ENCODE measurements around the gene AOPEP. TPM values are rescaled to one million over a fixed set of nuclear protein-coding genes. Genes with fewer than 3 reads are reported as not detected.

The AOPEP gene
- total RNA-seq, 1 experiment from 2014 or later: 36.4 TPM

DNA sequence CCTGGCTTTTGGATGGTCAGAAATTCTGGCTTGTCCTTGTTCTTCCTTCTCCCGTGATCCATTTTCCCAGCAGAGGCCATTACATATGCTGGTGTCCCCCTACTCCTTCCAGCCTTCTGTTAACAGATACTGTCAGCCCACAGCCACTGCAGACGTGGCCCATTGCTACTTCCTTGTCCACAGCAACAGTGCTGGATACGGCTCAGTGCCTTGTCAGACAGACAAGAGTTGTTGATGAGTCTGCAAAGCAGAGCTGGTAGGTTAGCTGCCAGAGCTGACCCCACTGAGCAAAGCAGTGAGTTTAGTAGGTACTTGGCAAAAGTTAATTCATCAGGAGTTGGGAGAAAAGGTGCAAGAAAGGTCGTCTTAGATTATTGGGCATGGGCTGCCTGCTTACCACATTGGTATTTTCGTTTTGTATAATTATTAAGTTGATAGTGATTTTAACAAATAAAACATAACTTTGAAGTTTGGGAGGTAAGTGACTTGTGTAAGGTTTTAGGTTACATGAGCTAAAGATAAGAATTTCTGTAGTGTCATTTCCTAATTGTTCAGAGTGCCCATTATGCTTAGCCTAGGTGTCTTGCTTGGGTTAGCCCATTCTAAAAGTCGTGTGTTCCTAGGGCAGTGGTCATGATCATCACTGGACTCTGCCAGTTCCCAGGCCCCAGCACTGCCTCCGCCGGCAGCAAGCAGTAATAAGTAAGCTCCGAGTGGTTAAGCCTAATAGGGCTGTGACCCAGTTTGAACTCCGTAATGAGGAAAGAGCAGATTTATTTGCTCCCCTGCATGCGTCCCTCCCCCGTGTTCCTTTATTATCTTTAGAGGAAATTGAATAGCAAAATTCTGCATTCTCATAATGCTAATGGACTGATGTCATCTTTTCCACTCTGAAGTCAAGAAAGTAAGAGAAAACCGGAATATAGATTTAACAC is 299.0 kb downstream of the AOPEP start:
- ATAC-seq (peak; percentile 75), DNase-seq (ENCODE audit: low read depth, low spot score) (no peak)
- H3K4me3 ChIP-seq (ENCODE audit: low read depth in 2 of 2, low read length in 2 of 2): no peak overlapping the region
- peak overlapping the region; percentile 86 for H3K27ac ChIP-seq (ENCODE audit: low read length)
- peaks cover 5% of the 10 kb centered on the region; the same call in 1 of the 2 replicates for H3K36me3 ChIP-seq (ENCODE audit: control insufficient read depth, insufficient read depth, low read length)
- no peaks in the 10 kb centered on the region for H3K9me3 ChIP-seq (ENCODE audit: control insufficient read depth, insufficient read depth, low read depth, low read length)
- no TSS peak for BruUV-seq (replicated peaks)
- TF ChIP-seq TCF7L2 (IDR thresholded peaks at IDR 0.05; ENCODE audit: low read depth, low read length) (0 out of 2 replicates have a peak, but pooled peaks have one; percentile 24), SIN3A (IDR thresholded peaks at IDR 0.05; ENCODE audit: borderline replicate concordance, insufficient read depth, low read depth, low read length) (no peak), POLR2AphosphoS5 (IDR thresholded peaks at IDR 0.05; ENCODE audit: low read depth, low read length) (no peak)
- TF ChIP-seq, protein P1, sequence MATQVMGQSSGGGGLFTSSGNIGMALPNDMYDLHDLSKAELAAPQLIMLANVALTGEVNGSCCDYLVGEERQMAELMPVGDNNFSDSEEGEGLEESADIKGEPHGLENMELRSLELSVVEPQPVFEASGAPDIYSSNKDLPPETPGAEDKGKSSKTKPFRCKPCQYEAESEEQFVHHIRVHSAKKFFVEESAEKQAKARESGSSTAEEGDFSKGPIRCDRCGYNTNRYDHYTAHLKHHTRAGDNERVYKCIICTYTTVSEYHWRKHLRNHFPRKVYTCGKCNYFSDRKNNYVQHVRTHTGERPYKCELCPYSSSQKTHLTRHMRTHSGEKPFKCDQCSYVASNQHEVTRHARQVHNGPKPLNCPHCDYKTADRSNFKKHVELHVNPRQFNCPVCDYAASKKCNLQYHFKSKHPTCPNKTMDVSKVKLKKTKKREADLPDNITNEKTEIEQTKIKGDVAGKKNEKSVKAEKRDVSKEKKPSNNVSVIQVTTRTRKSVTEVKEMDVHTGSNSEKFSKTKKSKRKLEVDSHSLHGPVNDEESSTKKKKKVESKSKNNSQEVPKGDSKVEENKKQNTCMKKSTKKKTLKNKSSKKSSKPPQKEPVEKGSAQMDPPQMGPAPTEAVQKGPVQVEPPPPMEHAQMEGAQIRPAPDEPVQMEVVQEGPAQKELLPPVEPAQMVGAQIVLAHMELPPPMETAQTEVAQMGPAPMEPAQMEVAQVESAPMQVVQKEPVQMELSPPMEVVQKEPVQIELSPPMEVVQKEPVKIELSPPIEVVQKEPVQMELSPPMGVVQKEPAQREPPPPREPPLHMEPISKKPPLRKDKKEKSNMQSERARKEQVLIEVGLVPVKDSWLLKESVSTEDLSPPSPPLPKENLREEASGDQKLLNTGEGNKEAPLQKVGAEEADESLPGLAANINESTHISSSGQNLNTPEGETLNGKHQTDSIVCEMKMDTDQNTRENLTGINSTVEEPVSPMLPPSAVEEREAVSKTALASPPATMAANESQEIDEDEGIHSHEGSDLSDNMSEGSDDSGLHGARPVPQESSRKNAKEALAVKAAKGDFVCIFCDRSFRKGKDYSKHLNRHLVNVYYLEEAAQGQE (IDR thresholded peaks at IDR 0.05; ENCODE audit: insufficient read depth in 1 of 2, low read depth in 2 of 2, low read length in 1 of 2): no peak
- TF ChIP-seq, protein P2, sequence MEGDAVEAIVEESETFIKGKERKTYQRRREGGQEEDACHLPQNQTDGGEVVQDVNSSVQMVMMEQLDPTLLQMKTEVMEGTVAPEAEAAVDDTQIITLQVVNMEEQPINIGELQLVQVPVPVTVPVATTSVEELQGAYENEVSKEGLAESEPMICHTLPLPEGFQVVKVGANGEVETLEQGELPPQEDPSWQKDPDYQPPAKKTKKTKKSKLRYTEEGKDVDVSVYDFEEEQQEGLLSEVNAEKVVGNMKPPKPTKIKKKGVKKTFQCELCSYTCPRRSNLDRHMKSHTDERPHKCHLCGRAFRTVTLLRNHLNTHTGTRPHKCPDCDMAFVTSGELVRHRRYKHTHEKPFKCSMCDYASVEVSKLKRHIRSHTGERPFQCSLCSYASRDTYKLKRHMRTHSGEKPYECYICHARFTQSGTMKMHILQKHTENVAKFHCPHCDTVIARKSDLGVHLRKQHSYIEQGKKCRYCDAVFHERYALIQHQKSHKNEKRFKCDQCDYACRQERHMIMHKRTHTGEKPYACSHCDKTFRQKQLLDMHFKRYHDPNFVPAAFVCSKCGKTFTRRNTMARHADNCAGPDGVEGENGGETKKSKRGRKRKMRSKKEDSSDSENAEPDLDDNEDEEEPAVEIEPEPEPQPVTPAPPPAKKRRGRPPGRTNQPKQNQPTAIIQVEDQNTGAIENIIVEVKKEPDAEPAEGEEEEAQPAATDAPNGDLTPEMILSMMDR (IDR thresholded peaks at IDR 0.05): peak; percentile 52
- peaks cover 91% of the 10 kb centered on the region for H3K4me1 ChIP-seq (ENCODE audit: control insufficient read depth, insufficient read depth, low read length)
- no peaks in the 10 kb centered on the region for H3K27me3 ChIP-seq (ENCODE audit: control insufficient read depth, insufficient read depth, low read length)
- in situ Hi-C loops (cut with HindIII; ENCODE audit: low pct_unique_long_range_greater_than_20kb, low sequenced_read_pairs): no loop called here
- POLR2A ChIA-PET: no interaction called here
- CTCF ChIA-PET: no interaction called here
- intact Hi-C loops (cut with micrococcal nuclease; ENCODE audit: unreplicated experiment): no loop called here

DNA sequence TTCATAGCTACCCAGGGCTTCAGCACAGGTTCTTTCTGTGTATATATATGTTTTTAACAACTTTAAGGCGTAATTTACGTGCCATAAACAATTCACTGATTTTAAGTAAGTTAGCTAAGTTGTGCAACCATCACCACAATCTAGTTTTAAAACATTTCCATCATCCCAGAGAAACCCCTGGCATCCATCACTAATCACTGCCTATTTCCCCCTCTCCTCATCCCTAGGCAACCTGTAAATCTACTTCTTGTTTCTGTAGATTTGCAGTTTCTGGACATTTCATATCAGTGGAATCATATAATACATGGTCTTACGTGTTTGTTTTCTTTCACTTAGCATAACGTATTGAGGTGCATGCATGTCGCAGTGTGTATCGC is 299.6 kb downstream of the AOPEP start:
- TF ChIP-seq, protein P1 (IDR thresholded peaks at IDR 0.05; ENCODE audit: insufficient read depth in 1 of 2, low read depth in 2 of 2, low read length in 1 of 2): no peak
- TF ChIP-seq SIN3A (IDR thresholded peaks at IDR 0.05; ENCODE audit: borderline replicate concordance, insufficient read depth, low read depth, low read length): no peak
- no peak for TF ChIP-seq POLR2AphosphoS5 (IDR thresholded peaks at IDR 0.05; ENCODE audit: low read depth, low read length)
- no peak for TF ChIP-seq TCF7L2 (IDR thresholded peaks at IDR 0.05; ENCODE audit: low read depth, low read length)
- TF ChIP-seq, protein P2 (IDR thresholded peaks at IDR 0.05): no peak
- H3K36me3 ChIP-seq (ENCODE audit: control insufficient read depth, insufficient read depth, low read length): peaks cover 5% of the 10 kb centered on the region; the same call in 1 of the 2 replicates
- ChIA-PET CTCF (no interaction called here), POLR2A (no interaction called here)
- in situ Hi-C loops (cut with HindIII; ENCODE audit: low pct_unique_long_range_greater_than_20kb, low sequenced_read_pairs): no loop called here
- no TSS peak for BruUV-seq (replicated peaks)
- peak overlapping the region; percentile 86 for H3K27ac ChIP-seq (ENCODE audit: low read length)
- H3K9me3 ChIP-seq (ENCODE audit: control insufficient read depth, insufficient read depth, low read depth, low read length): no peaks in the 10 kb centered on the region
- intact Hi-C loops (cut with micrococcal nuclease; ENCODE audit: unreplicated experiment): no loop called here
- no peak for ATAC-seq
- H3K4me1 ChIP-seq (ENCODE audit: control insufficient read depth, insufficient read depth, low read length): peaks cover 93% of the 10 kb centered on the region
- H3K27me3 ChIP-seq (ENCODE audit: control insufficient read depth, insufficient read depth, low read length): no peaks in the 10 kb centered on the region
- no peak for DNase-seq (ENCODE audit: low read depth, low spot score)
- H3K4me3 ChIP-seq (ENCODE audit: low read depth in 2 of 2, low read length in 2 of 2): no peak overlapping the region

All from Panc1 (cell line).